ENCODE data around the gene ZNF45. TPM values are rescaled to one million over a fixed set of nuclear protein-coding genes. Genes with fewer than 3 reads are reported as not detected.

Gene ZNF45
- total and polyA plus RNA-seq, 3 experiments from 2014 or later, result 10.0 to 15.0 (median 11.7) TPM

DNA sequence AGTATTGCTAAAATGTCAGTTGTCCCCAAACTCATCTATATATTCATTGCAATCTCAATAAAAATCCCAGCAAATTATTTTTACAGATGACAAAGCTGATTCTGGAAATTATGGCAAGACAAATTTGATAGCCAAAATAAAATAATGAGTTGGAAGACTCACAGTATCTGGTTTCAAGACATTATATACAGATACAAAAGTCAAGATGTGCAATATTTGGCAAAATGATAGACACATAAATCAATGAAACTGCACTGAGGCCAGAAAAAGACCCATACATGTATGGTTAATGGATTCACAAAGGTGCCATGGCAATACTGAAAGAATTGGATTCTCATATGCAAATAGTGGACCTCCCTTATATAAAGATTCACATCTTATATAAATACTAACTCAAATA is 24.2 kb downstream of the ZNF45 start:
- POLR2A ChIA-PET, result no interaction called here

DNA sequence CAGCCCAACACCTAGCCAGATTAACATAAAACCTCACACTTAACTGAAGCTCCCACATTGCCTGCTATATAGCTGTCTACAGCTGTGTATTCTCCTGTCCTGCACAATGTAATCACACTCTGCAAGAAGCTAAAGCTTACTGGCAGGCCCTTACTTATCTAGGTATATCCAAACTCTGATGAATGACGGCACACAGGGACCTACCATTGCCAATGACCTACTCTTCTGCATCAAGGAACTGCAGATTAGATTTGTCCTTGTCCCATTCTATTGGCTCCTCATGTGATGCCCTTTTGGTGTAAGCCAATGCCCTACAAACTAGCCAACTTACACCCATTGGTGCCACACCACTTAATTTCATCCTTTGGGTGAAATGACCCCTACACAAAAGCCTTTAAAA is 26.4 kb downstream of the ZNF45 start:
- no peak overlapping the region for H3K4me3 Mint-ChIP-seq
- H3K4me1 ChIP-seq (ENCODE audit: insufficient read depth, low read length), result no peaks in the 10 kb centered on the region
- peaks cover 47% of the 10 kb centered on the region for H3K9me3 ChIP-seq (ENCODE audit: low read length)
- H3K4me1 Mint-ChIP-seq, result no peaks in the 10 kb centered on the region
- CTCF ChIA-PET, result no interaction called here
- POLR2A ChIA-PET, result no interaction called here
- no peak overlapping the region for H3K27ac Mint-ChIP-seq
- no peak overlapping the region for H3K27ac ChIP-seq (ENCODE audit: low read depth, low read length)
- H3K27me3 Mint-ChIP-seq, result no peaks in the 10 kb centered on the region
- H3K4me3 ChIP-seq (ENCODE audit: low read length), result no peak overlapping the region
- H3K27me3 ChIP-seq (ENCODE audit: insufficient read depth, low read length, poor library complexity, severe bottlenecking), result no peaks in the 10 kb centered on the region
- DNase-seq, result no peak
- peaks cover 74 to 97% (median 93%) of the 10 kb centered on the region in 5 donors for H3K9me3 Mint-ChIP-seq
- peaks cover 2% of the 10 kb centered on the region for H3K36me3 ChIP-seq (ENCODE audit: insufficient read depth, low read length)
- H3K36me3 Mint-ChIP-seq, result peaks cover 7 to 83% (median 24%) of the 10 kb centered on the region in 3 donors

More for the DNA sequence above, 24.2 kb downstream of the ZNF45 start:
- H3K9me3 Mint-ChIP-seq, result peaks cover 76 to 100% (median 96%) of the 10 kb centered on the region in 5 donors
- H3K4me3 Mint-ChIP-seq, result no peak overlapping the region
- no peak overlapping the region for H3K27ac Mint-ChIP-seq
- Histone ChIP-seq H3K4me3 (ENCODE audit: low read length) (no peak overlapping the region), H3K4me1 (ENCODE audit: insufficient read depth, low read length) (no peaks in the 10 kb centered on the region), H3K27ac (ENCODE audit: low read depth, low read length) (no peak overlapping the region), H3K36me3 (ENCODE audit: insufficient read depth, low read length) (peaks cover 24% of the 10 kb centered on the region), H3K27me3 (ENCODE audit: insufficient read depth, low read length, poor library complexity, severe bottlenecking) (no peaks in the 10 kb centered on the region), H3K9me3 (ENCODE audit: low read length) (peaks cover 65% of the 10 kb centered on the region)
- CTCF ChIA-PET, result no interaction called here
- H3K36me3 Mint-ChIP-seq, result peaks cover 17 to 87% (median 39%) of the 10 kb centered on the region in 3 donors
- no peaks in the 10 kb centered on the region for H3K27me3 Mint-ChIP-seq
- no peaks in the 10 kb centered on the region for H3K4me1 Mint-ChIP-seq
- no peak for DNase-seq

DNA sequence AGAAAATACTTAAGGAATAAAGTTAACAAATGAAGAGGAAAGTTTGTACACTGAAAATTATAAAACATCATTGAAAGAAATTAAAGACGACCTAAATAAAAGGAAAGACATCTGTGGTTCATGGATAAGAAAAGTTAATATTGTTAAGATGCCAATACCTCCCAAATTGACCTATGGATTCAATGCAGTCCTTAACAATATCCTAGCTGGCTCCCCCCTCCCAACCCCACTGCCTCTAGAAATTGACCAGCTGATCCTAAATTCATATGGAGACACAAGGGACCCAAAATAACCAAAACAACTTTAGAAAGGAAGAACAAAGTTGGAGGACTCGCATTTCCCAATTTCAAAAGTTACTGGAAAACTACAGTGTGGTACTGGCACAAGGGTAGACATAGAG is 28.3 kb downstream of the ZNF45 start:
- ChIA-PET CTCF (no interaction called here), POLR2A (no interaction called here)
- H3K27ac ChIP-seq (ENCODE audit: low read depth, low read length), result no peak overlapping the region
- no peak overlapping the region for H3K4me3 ChIP-seq (ENCODE audit: low read length)
- peaks cover 69 to 94% (median 87%) of the 10 kb centered on the region in 5 donors for H3K9me3 Mint-ChIP-seq
- no peak overlapping the region for H3K4me3 Mint-ChIP-seq
- H3K4me1 ChIP-seq (ENCODE audit: insufficient read depth, low read length), result peaks cover 5% of the 10 kb centered on the region
- peaks cover 7 to 8% (median 8%) of the 10 kb centered on the region in 3 donors for H3K4me1 Mint-ChIP-seq
- no peaks in the 10 kb centered on the region for H3K36me3 ChIP-seq (ENCODE audit: insufficient read depth, low read length)
- peaks cover 5 to 79% (median 20%) of the 10 kb centered on the region in 3 donors for H3K36me3 Mint-ChIP-seq
- H3K27ac Mint-ChIP-seq, result no peak overlapping the region
- no peak for DNase-seq
- no peaks in the 10 kb centered on the region for H3K27me3 ChIP-seq (ENCODE audit: insufficient read depth, low read length, poor library complexity, severe bottlenecking)
- H3K27me3 Mint-ChIP-seq, result no peaks in the 10 kb centered on the region
- peaks cover 30% of the 10 kb centered on the region for H3K9me3 ChIP-seq (ENCODE audit: low read length)

DNA sequence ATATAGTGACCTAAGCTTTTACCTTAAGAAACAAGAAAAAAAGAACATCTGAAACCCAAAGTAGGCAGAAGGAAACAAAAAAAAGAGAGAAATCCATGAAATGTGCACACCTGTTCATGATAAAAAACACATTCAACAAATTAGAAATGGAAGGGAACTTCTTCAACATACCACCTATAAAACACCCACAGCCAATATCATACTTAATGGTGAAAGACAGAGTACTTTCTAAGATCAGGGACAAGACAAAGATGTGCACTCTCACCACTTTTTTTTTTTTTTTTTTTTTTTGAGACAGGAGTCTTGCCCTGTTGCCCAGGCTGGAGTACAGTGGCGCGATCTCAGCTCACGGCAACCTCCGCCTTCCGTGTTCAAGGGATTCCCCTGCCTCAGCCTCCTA is 29.2 kb downstream of the ZNF45 start:
- ChIA-PET POLR2A (no interaction called here), CTCF (no interaction called here)
- no peaks in the 10 kb centered on the region for H3K36me3 ChIP-seq (ENCODE audit: insufficient read depth, low read length)
- peaks cover 14 to 17% (median 16%) of the 10 kb centered on the region in 3 donors for H3K4me1 Mint-ChIP-seq
- H3K9me3 ChIP-seq (ENCODE audit: low read length), result peaks cover 24% of the 10 kb centered on the region
- H3K27me3 Mint-ChIP-seq, result no peaks in the 10 kb centered on the region
- H3K27ac Mint-ChIP-seq, result no peak overlapping the region
- H3K4me3 ChIP-seq (ENCODE audit: low read length), result no peak overlapping the region
- no peak for DNase-seq
- H3K27me3 ChIP-seq (ENCODE audit: insufficient read depth, low read length, poor library complexity, severe bottlenecking), result no peaks in the 10 kb centered on the region
- H3K9me3 Mint-ChIP-seq, result peaks cover 61 to 92% (median 80%) of the 10 kb centered on the region in 5 donors
- H3K4me1 ChIP-seq (ENCODE audit: insufficient read depth, low read length), result peaks cover 11% of the 10 kb centered on the region
- no peak overlapping the region for H3K27ac ChIP-seq (ENCODE audit: low read depth, low read length)
- no peak overlapping the region for H3K4me3 Mint-ChIP-seq
- H3K36me3 Mint-ChIP-seq, result peaks cover 5 to 82% (median 24%) of the 10 kb centered on the region in 3 donors

DNA sequence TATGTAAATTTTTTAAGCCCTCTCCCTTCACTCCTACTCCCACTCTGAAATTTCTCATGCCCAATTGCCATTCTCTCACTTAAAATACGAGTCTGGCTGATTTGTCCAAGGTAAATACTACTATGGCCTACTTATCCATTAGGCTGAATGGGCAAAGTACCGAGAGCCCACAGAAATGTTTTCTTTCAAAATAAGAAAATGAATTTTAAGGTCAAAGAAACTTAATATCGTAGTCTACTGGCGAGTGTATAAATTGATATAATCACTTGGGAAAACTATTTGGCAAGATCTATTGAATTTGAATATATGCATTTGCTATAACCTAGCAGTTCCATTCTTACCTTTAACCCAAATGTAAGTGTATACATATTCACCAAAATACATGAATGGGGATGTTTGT is 32.7 kb downstream of the ZNF45 start:
- Histone ChIP-seq H3K36me3 (ENCODE audit: insufficient read depth, low read length) (no peaks in the 10 kb centered on the region), H3K4me3 (ENCODE audit: low read length) (peak overlapping the region; percentile 82), H3K27me3 (ENCODE audit: insufficient read depth, low read length, poor library complexity, severe bottlenecking) (no peaks in the 10 kb centered on the region), H3K4me1 (ENCODE audit: insufficient read depth, low read length) (peaks cover 11% of the 10 kb centered on the region), H3K9me3 (ENCODE audit: low read length) (peaks cover 10% of the 10 kb centered on the region), H3K27ac (ENCODE audit: low read depth, low read length) (no peak overlapping the region)
- no peak for DNase-seq
- peaks cover 15 to 26% (median 23%) of the 10 kb centered on the region in 3 donors for H3K4me1 Mint-ChIP-seq
- no peaks in the 10 kb centered on the region for H3K27me3 Mint-ChIP-seq
- peak overlapping the region in 1 of 8 donors; percentile 49 for H3K27ac Mint-ChIP-seq
- ChIA-PET CTCF (no interaction called here), POLR2A (no interaction called here)
- peak overlapping the region; percentile 85 to 93 (median 89) for H3K4me3 Mint-ChIP-seq
- peaks cover 51 to 87% (median 68%) of the 10 kb centered on the region in 5 donors for H3K9me3 Mint-ChIP-seq
- H3K36me3 Mint-ChIP-seq, result peaks cover 19 to 82% (median 46%) of the 10 kb centered on the region in 3 donors

DNA sequence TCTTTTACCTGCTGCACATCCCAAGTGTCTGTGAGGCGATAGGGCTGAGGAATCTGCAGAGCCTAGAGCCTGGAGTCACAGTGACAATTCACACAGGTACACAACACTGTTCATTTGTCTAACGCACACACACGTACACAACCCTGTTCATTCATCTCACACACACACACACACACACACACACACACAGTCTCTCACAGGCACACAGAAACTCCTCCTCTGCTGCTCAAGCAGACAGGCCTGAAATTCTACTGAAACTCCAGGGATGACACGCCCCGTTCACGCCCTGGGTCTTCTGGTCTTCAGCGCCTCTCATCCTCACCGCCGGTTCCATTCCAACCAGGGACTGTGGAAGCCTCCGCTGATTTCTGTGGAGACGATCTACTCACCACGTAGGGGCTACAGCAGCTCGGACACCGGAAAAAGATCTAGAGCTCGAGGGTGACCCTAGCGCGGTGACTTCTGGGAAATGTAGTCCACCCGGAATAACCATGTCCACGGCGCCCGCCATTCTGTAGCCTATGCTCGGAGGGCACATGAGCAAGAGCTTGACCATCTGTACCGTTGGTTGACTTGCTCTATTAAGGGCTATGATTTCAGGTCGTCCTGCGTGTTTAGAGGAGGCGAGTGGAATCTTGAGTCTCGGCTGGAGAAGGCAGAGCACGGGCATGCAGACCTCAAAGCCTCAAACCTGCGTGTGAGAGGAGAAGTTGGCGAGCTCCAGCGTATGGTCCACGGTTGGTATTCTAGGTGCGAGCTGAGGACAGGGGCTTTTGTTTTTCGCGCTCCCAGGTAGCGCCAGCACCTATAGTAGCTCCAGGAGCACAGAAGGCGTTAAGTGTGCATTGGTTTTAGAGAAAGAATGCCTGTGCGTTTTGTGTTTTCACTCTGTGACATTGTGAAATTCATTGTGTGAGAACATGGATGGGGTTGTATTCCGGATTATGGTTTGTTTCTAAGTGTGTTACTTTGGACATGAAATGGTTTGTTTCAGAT is 33.4 kb downstream of the ZNF45 start:
- H3K36me3 ChIP-seq (ENCODE audit: insufficient read depth, low read length), result no peaks in the 10 kb centered on the region
- Mint-ChIP-seq H3K36me3 (peaks cover 19 to 81% (median 47%) of the 10 kb centered on the region in 3 donors), H3K27me3 (no peaks in the 10 kb centered on the region), H3K4me3 (peak overlapping the region; percentile 85 to 93 (median 89)), H3K9me3 (peaks cover 49 to 85% (median 66%) of the 10 kb centered on the region in 5 donors), H3K4me1 (peaks cover 15 to 26% (median 23%) of the 10 kb centered on the region in 3 donors), H3K27ac (peak overlapping the region in 7 of 8 donors; percentile 47 to 87 (median 63))
- no peaks in the 10 kb centered on the region for H3K27me3 ChIP-seq (ENCODE audit: insufficient read depth, low read length, poor library complexity, severe bottlenecking)
- CTCF ChIA-PET, result no interaction called here
- peaks cover 11% of the 10 kb centered on the region for H3K9me3 ChIP-seq (ENCODE audit: low read length)
- peak overlapping the region; percentile 82 for H3K4me3 ChIP-seq (ENCODE audit: low read length)
- H3K27ac ChIP-seq (ENCODE audit: low read depth, low read length), result no peak overlapping the region
- H3K4me1 ChIP-seq (ENCODE audit: insufficient read depth, low read length), result peaks cover 11% of the 10 kb centered on the region
- POLR2A ChIA-PET, result no interaction called here
- DNase-seq, result peak; percentile 39 to 68 (median 50)

DNA sequence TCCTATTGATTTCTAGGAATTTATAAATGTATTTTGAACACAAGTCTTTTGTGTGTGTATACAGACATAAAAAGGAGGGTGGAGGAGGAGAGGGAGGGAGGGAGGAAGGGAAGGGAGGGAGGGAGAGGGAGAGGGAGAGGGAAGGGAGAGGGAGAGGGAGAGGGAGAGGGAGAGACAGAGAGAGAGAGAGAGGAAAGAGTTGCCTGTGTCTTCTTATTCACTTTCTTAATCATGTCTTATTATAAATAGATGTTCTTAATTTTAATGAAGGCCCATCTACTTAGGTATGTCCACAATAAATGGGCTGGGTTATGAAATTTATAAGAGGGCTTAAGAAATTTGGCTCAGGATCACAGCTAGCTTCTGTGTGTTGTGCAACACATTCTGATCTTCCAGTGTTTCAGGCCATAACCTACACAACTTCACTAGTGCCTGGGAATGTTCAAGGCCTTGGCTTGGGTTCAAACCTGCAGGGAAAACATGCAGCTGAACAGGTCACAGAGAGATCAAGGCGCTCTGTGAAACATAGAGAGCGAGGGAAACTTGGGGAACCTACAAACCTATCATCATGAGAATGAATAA is 39.3 kb downstream of the ZNF45 start:
- Mint-ChIP-seq H3K36me3 (peaks cover 14 to 71% (median 38%) of the 10 kb centered on the region in 3 donors), H3K9me3 (peaks cover 53 to 85% (median 67%) of the 10 kb centered on the region in 5 donors), H3K27me3 (no peaks in the 10 kb centered on the region), H3K4me3 (no peak overlapping the region), H3K4me1 (peaks cover 1 to 9% (median 6%) of the 10 kb centered on the region in 3 donors), H3K27ac (peak overlapping the region in 1 of 8 donors; percentile 87)
- no peaks in the 10 kb centered on the region for H3K4me1 ChIP-seq (ENCODE audit: insufficient read depth, low read length)
- H3K4me3 ChIP-seq (ENCODE audit: low read length), result no peak overlapping the region
- DNase-seq, result no peak
- CTCF ChIA-PET, result no interaction called here
- H3K36me3 ChIP-seq (ENCODE audit: insufficient read depth, low read length), result no peaks in the 10 kb centered on the region
- peaks cover 9% of the 10 kb centered on the region for H3K9me3 ChIP-seq (ENCODE audit: low read length)
- POLR2A ChIA-PET, result no interaction called here
- no peak overlapping the region for H3K27ac ChIP-seq (ENCODE audit: low read depth, low read length)
- H3K27me3 ChIP-seq (ENCODE audit: insufficient read depth, low read length, poor library complexity, severe bottlenecking), result no peaks in the 10 kb centered on the region

DNA sequence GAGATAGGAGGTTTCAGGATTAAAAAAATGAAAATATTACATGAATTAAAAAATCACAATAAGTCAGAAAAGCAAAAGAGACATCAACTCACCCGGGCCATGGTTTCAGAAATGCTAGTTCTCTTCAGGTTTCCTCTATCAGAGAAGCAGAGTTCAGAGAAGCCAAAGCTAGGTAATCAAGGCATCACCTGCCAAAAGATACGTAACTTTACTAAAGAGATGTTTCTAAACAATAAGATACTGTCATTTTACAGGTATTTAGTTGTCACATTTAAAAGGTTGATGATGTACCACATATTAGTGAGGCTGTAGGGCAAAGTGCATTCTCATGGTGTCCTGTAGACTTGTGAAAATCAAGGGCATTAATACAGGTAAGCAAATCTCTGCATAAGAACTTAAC is 51.2 kb downstream of the ZNF45 start, which contains the start of gene ZNF404:
Gene ZNF404 (minus strand): TSS at position 101 of the 400 bp plus-strand sequence.
- DNase-seq, result no peak
- Histone ChIP-seq H3K9me3 (ENCODE audit: low read length) (peaks cover 23% of the 10 kb centered on the region), H3K27ac (ENCODE audit: low read depth, low read length) (no peak within 1 kb of the TSS), H3K4me3 (ENCODE audit: low read length) (no peak within 1 kb of the TSS), H3K27me3 (ENCODE audit: insufficient read depth, low read length, poor library complexity, severe bottlenecking) (no peaks in the 10 kb centered on the region), H3K36me3 (ENCODE audit: insufficient read depth, low read length) (no peaks in the 10 kb centered on the region), H3K4me1 (ENCODE audit: insufficient read depth, low read length) (no peaks in the 10 kb centered on the region)
- Mint-ChIP-seq H3K27ac (no peak within 1 kb of the TSS), H3K9me3 (peaks cover 65 to 94% (median 74%) of the 10 kb centered on the region in 5 donors), H3K4me3 (no peak within 1 kb of the TSS), H3K27me3 (no peaks in the 10 kb centered on the region), H3K36me3 (peaks cover 7 to 74% (median 42%) of the 10 kb centered on the region in 3 donors), H3K4me1 (no peaks in the 10 kb centered on the region)
- POLR2A ChIA-PET, result no interaction called here
- CTCF ChIA-PET, result no interaction called here
